B cell (primary cell): ENCODE results near the gene WDR54. TPM values are rescaled to one million over a fixed set of nuclear protein-coding genes. Genes with fewer than 3 reads are reported as not detected.

Experiments
- ATAC-seq: fragments of 200-7000 bp; cut with Tn5 transposase; one replicate; pipeline ENCODE4 v1.10.0; 2021; ENCODE audit warnings: low read depth, mild to moderate bottlenecking, moderate number of reproducible peaks, moderate library complexity
- CTCF ChIA-PET: fragments of 350-600 bp; sonication (Branson Sonifier 250); formaldehyde crosslinking; loops from one replicate; lab custom pipeline; 2021; ENCODE audit warnings: antibody characterized with exemption, inconsistent platforms; lab: Charles Lee
- POLR2A ChIA-PET: fragments of 350-600 bp; sonication (Branson Sonifier 250); formaldehyde crosslinking; loops from one replicate; lab custom pipeline; 2021; ENCODE audit warnings: antibody characterized with exemption; lab: Charles Lee
- DNase-seq: peaks from one replicate; pipeline ENCODE4 v3.0.0; 2013
- H2AFZ ChIP-seq: 2 replicates; pipeline ENCODE4 v1.6.1; 2012; ENCODE audit warnings: mild to moderate bottlenecking, low read depth, low read length; ENCODE audit not compliant: insufficient read depth, poor library complexity, severe bottlenecking
- H3K27ac ChIP-seq, 2 donors: 1 replicate in 1 of 2; 2 replicates in 1 of 2; pipeline ENCODE4 v1.5.1; 2012 to 2013; ENCODE audit warnings: low read length in 2 of 2, mild to moderate bottlenecking in 2 of 2, moderate library complexity in 1 of 2
- H3K27me3 ChIP-seq, 4 experiments: fragments of 200-600 bp in 1 of 4; sonication (generic) in 1 of 4; replicated peaks in 1 of 4; 1 replicate in 2 of 4; 2 replicates in 2 of 4; pipeline versions ENCODE4 v1.6.1 to v1.7.0; 2013 to 2016; ENCODE audit warnings: low read length in 3 of 4, mild to moderate bottlenecking in 2 of 4, mixed read lengths in 1 of 4, moderate library complexity in 1 of 4; ENCODE audit not compliant: insufficient read depth in 4 of 4, control insufficient read depth in 3 of 4; ENCODE audit errors: control extremely low read depth in 1 of 4
- H3K36me3 ChIP-seq, 2 experiments: replicated peaks in 1 of 2; 1 replicate in 1 of 2; 2 replicates in 1 of 2; pipeline versions ENCODE4 v1.6.1 to v1.7.1; 2013; ENCODE audit warnings: low read length in 1 of 2; ENCODE audit not compliant: insufficient read depth in 2 of 2, control insufficient read depth in 1 of 2; ENCODE audit errors: control extremely low read depth in 1 of 2, extremely low read depth in 1 of 2
- H3K4me1 ChIP-seq, 2 donors: fragments of 200-600 bp in 1 of 2; sonication (generic) in 1 of 2; 1 replicate in 1 of 2; 2 replicates in 1 of 2; pipeline versions ENCODE4 v1.5.1 to v1.6.1; 2013 to 2017; ENCODE audit warnings: low read length in 2 of 2; ENCODE audit not compliant: control insufficient read depth in 2 of 2, insufficient read depth in 2 of 2
- H3K4me2 ChIP-seq: replicated peaks from 2 replicates; pipeline ENCODE3; 2012; ENCODE audit warnings: mild to moderate bottlenecking, low read depth, low read length; ENCODE audit not compliant: poor library complexity, severe bottlenecking
- H3K4me3 ChIP-seq, 5 experiments: fragments of 200-600 bp in 1 of 5; sonication (generic) in 1 of 5; 1 replicate in 3 of 5; 2 replicates in 2 of 5; pipeline versions ENCODE4 v1.5.1 to v1.7.0; 2011 to 2016; ENCODE audit warnings: low read length in 4 of 5, mild to moderate bottlenecking in 4 of 5, low read depth in 2 of 5, control low read depth in 1 of 5, moderate library complexity in 1 of 5; ENCODE audit not compliant: insufficient read depth in 1 of 5; ENCODE audit errors: control extremely low read depth in 1 of 5, extremely low read depth in 1 of 5
- H3K79me2 ChIP-seq: fragments of 200-600 bp; sonication (generic); one replicate; pipeline ENCODE4 v1.6.0; 2016; ENCODE audit warnings: low read length; ENCODE audit not compliant: control insufficient read depth, insufficient read depth
- H3K9ac ChIP-seq: fragments of 200-600 bp; sonication (generic); 2 replicates; pipeline ENCODE4 v1.6.1; 2017; ENCODE audit warnings: mild to moderate bottlenecking, low read length, moderate library complexity
- H3K9me3 ChIP-seq, 3 donors: one replicate each; pipeline versions ENCODE4 v1.6.1 to v1.7.1; 2013; ENCODE audit warnings: low read length in 2 of 3; ENCODE audit not compliant: control insufficient read depth in 2 of 3, insufficient read depth in 1 of 3; ENCODE audit errors: control extremely low read depth in 1 of 3
- H4K20me1 ChIP-seq: 2 replicates; pipeline ENCODE4 v1.6.0; 2012; ENCODE audit warnings: mild to moderate bottlenecking, low read length; ENCODE audit not compliant: insufficient read depth, control insufficient read depth, poor library complexity, severe bottlenecking
- H3K27ac Mint-ChIP-seq: one replicate; pipeline ENCODE4 v1.8.0; 2021; ENCODE audit warnings: mixed read lengths
- H3K27me3 Mint-ChIP-seq: one replicate; pipeline ENCODE4 v1.8.0; 2021; ENCODE audit warnings: mixed read lengths
- H3K4me1 Mint-ChIP-seq: one replicate; pipeline ENCODE4 v1.8.0; 2021; ENCODE audit warnings: mixed read lengths
- H3K4me3 Mint-ChIP-seq: one replicate; pipeline ENCODE4 v1.8.0; 2021; ENCODE audit warnings: mixed read lengths
- H3K9me3 Mint-ChIP-seq: one replicate; pipeline ENCODE4 v1.8.0; 2022; ENCODE audit warnings: mixed read lengths; ENCODE audit not compliant: insufficient read depth
- EZH2 ChIP-seq: IDR thresholded peaks from 2 replicates; pipeline ENCODE4 v1.6.1; 2012; ENCODE audit warnings: borderline replicate concordance, low read depth, mild to moderate bottlenecking, moderate library complexity, low read length; ENCODE audit not compliant: insufficient read depth, poor library complexity, severe bottlenecking
- WGBS: methylation state at CpG from one replicate; pipeline ENCODE4 v1.1.5; 2013; ENCODE audit warnings: missing lambda C conversion rate; ENCODE audit not compliant: insufficient coverage; 5-methylcytosine and 5-hydroxymethylcytosine counted together
- intact Hi-C: fragments of 100-400 bp; cut with micrococcal nuclease; formaldehyde crosslinking; loops from one replicate; pipeline ENCODE4 v1.10.0; 2022
- polyA plus RNA-seq: library from polyadenylated mRNA; depleted of rRNA; stranded (reverse); fragments of >200 nt; gene quantifications from 2 replicates; pipeline ENCODE4 v1.2.3, GENCODE V29; 2012
- total RNA-seq, 2 donors: library from RNA; stranded (reverse); fragments of 120-200 nt in 1 of 2; gene quantifications; 1 replicate in 1 of 2; 2 replicates in 1 of 2; pipeline versions ENCODE4 v1.2.3 to v1.2.4, GENCODE V29; 2013 to 2022
- TF ChIP-seq, protein P1 (sequence below): fragments of 200-600 bp; IDR thresholded peaks from one replicate; pipeline ENCODE4 v1.8.0; 2022; ENCODE audit warnings: antibody characterized with exemption, mild to moderate bottlenecking

The WDR54 gene
- total and polyA plus RNA-seq, 2 donors (not counting 1 experiment from before 2014, with no cell fraction given) = 42.2 to 52.8 TPM

DNA sequence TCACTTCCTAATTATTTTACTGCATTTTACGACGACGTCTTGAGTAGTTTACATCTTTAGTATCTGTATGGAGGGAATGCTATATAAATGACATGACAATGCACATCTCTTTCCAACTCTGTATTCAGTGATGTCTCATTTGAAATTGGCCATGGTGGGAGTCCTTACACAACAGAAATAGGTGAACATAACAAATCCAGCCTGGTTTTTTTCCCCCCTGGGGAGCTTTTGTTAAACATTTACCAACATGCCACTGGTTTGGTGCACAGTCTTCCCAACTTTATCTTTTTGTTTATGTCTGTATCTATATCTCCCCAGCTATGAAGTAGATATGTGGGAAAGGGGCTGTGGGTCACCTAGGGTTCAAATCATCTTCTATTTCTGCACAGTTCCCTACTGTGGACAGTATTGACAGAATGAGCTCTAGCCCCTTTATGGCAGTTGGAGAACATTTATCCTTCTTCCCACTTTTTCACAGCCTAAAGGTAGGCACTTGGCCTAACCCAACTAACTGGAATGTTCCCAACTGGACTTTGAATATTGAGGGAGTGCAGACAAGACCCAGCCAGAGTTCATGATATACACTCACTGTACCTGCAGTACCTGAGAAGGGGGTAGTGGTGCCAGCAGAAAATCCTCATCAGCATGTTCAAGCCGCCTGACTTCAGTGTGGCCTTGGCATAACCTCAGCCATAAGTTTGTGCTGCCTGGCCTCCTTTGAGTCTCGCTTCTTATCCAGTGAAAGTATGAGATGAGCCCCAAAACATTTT is 25.9 kb downstream of the WDR54 start:
- WGBS = 100% methylated on average over 1 of the region's 5 CpGs
- Mint-ChIP-seq H3K9me3 (no peaks in the 10 kb centered on the region), H3K27me3 (peaks cover 11% of the 10 kb centered on the region), H3K4me3 (no peak overlapping the region), H3K27ac (no peak overlapping the region), H3K4me1 (peaks cover 2% of the 10 kb centered on the region)
- no peaks in the 10 kb centered on the region for H3K9me3 ChIP-seq
- no peaks in the 10 kb centered on the region for H4K20me1 ChIP-seq
- intact Hi-C loops = no loop called here
- ATAC-seq (no peak), DNase-seq (no peak)
- H3K79me2 ChIP-seq = no peaks in the 10 kb centered on the region
- peaks cover 0 to 16% (median 3%) of the 10 kb centered on the region in 4 experiments for H3K27me3 ChIP-seq
- no peak overlapping the region for H3K4me3 ChIP-seq
- H3K4me2 ChIP-seq = no peak overlapping the region
- no peak overlapping the region for H3K9ac ChIP-seq
- ChIA-PET CTCF (no interaction called here), POLR2A (interaction anchor here (0.6 to 0.7 kb wide), 2 partner anchors 77 to 268 kb away, joined by 4 to 6 read pairs; no protein-coding TSS in a partner anchor)
- no peaks in the 10 kb centered on the region for H3K36me3 ChIP-seq
- no peak overlapping the region for H3K27ac ChIP-seq
- peaks cover 0 to 2% of the 10 kb centered on the region in 2 donors for H3K4me1 ChIP-seq
- no peak for TF ChIP-seq EZH2
- TF ChIP-seq, protein P1, sequence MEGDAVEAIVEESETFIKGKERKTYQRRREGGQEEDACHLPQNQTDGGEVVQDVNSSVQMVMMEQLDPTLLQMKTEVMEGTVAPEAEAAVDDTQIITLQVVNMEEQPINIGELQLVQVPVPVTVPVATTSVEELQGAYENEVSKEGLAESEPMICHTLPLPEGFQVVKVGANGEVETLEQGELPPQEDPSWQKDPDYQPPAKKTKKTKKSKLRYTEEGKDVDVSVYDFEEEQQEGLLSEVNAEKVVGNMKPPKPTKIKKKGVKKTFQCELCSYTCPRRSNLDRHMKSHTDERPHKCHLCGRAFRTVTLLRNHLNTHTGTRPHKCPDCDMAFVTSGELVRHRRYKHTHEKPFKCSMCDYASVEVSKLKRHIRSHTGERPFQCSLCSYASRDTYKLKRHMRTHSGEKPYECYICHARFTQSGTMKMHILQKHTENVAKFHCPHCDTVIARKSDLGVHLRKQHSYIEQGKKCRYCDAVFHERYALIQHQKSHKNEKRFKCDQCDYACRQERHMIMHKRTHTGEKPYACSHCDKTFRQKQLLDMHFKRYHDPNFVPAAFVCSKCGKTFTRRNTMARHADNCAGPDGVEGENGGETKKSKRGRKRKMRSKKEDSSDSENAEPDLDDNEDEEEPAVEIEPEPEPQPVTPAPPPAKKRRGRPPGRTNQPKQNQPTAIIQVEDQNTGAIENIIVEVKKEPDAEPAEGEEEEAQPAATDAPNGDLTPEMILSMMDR = no peak
- no peak overlapping the region for H2AFZ ChIP-seq

DNA sequence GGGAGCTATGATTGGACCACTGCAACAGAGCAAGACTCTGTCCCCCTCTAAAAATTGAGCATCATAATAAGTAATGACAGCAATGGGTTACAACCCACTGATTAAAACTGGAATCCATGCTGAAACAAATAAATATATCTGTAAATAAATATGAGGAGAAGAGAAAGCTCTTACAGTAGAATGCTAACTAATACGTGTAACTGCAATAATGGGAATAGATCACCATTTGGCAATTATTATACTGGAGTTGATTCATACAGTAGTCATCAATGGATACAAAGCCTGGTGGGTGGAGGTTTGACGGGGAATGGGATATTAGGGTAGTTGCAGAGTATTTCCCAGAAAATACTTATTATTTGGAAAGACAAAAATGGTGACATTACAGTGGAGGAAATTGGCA is 27.2 kb downstream of the WDR54 start:
- no peak overlapping the region for H3K4me3 Mint-ChIP-seq
- H2AFZ ChIP-seq = no peak overlapping the region
- H3K9me3 ChIP-seq = no peaks in the 10 kb centered on the region
- no peak overlapping the region for H3K9ac ChIP-seq
- peaks cover 0 to 7% of the 10 kb centered on the region in 2 donors for H3K4me1 ChIP-seq
- H3K4me1 Mint-ChIP-seq = peaks cover 11% of the 10 kb centered on the region
- no peak overlapping the region for H3K4me2 ChIP-seq
- no peak for ATAC-seq
- no peak overlapping the region for H3K27ac ChIP-seq
- no peaks in the 10 kb centered on the region for H3K9me3 Mint-ChIP-seq
- ChIA-PET CTCF (no interaction called here), POLR2A (no interaction called here)
- TF ChIP-seq, protein P1 = no peak
- TF ChIP-seq EZH2 = no peak
- DNase-seq = no peak
- peaks cover 10% of the 10 kb centered on the region for H3K27me3 Mint-ChIP-seq
- no CpG with 5 or more reads among the region's 2 CpGs for WGBS
- H3K27ac Mint-ChIP-seq = no peak overlapping the region
- H4K20me1 ChIP-seq = no peaks in the 10 kb centered on the region
- intact Hi-C loops = no loop called here
- no peaks in the 10 kb centered on the region for H3K36me3 ChIP-seq
- no peaks in the 10 kb centered on the region for H3K79me2 ChIP-seq
- H3K27me3 ChIP-seq = peaks cover 0 to 7% (median 1%) of the 10 kb centered on the region in 4 experiments
- H3K4me3 ChIP-seq = no peak overlapping the region
